Activated CD8-positive, alpha-beta memory T cell treated with anti-CD3 and anti-CD28 coated beads, Interleukin-2, amount 50 U/mL, for 24 hours (primary cell): Measurements from ENCODE around the gene TMEM250.
"Not testable (repeated sequence)": the region's sequence is repeated elsewhere in the genome, so short reads cannot be mapped to it uniquely, and the experiment has no call there.

Experiments
- DNase-seq: peaks from one replicate; pipeline ENCODE4 v3.0.0-alpha.2; 2020; ENCODE audit errors: extremely low read depth

The TMEM250 gene

DNA sequence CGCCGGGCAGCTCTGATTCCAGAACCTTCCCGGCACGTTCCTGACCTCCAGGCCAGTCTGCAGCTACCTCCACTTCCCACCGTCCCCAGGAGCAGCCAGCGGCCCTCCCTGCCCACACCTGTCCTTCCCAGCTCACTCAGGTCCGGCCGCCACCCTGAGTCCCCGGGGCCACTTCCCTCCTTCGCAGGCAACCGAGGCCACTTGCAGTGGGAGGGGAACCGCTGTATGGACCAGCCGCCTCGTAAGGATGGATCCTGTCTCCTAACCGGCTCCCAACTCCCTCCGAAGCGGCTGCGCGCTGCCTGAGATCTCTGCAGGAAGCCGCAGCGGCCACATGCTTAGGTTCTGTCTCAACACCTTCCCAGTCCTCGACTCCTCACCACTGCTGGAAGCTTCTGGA lies 7.5 kb downstream of the TMEM250 start:
- DNase-seq, result no peak

DNA sequence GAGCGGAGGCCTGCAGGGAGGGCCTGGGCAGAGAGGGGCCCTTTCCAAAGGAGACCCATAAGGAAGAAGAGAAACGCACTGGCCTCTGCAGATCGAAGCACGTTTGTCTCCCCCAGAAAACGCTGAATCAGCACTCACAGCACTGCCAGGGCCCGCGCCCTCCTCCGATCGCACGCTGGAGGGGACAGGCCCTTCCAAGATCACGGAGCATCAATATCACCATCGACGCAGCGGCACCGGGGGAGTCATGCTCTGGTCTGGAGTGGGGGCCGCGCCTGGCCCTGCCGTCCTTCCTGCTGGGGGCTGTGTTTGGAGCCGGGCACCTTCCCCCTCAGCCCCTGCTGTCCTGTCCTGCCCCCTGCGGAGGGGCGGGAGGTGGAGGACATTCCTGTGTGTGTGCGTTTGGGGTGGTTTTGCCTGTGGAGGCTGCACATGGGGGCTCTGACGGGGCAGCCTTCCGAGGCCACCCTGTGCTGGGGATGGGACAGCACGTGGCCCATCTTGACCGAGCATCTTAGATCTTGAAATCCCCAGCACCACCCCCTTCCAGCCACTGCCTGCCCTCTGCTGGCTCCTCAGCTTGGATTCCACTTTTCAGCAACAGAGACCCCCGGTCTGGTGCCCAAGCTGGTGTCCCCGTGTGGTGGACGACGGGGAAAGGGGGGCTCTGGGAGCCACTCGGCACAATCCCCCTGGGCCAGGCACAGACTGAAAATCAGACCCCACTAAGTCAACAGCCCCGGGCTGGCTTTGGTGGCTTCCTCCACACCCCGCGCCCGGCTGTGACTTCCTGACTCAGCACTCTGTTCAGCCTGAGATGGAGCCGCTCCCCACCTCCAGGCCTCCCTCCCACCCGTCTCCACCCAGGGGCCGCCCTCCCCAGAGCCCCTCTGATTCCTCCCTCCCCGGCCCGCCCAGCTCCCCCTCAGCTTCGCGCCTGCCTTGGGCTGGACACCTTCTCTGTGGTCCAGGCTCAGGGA lies 8.3 kb downstream of the TMEM250 start:
- no peak for DNase-seq

DNA sequence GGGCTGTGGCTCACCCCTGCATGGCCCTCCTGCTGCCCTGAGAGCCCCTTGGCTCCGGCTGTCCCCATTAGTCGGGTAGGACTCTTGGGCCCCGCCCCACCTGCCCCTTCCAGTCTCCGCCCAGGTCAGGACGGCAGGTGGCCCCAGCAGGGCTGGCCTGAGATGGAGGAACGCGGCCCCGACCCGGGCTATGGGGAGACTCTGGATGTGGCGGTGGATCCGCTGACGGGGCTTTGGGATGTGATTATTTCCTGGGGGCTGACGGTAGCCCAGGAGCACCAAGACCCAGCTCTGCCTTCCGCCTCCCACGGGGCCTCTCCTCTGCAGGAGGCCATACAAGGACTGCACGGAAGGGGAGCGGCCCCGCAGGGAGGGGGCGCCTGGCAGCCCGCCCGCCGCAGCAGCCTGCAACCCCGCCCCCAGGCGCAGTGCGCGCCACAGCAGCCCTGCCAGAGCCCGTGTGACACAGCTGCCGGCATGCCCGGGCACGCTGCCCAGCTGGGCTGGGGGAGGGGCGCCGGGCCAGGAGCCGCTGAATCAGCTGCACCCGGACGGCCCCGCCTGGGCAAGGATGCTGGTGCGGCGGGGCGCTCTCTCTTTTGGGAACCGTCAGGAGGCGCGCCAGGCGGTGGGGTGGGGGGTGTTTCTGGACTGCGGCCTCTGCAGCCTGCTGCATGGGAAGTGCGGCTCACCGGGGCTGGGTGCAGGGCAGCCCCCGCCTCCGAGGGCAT lies 9.2 kb downstream of the TMEM250 start:
- DNase-seq, result peak; percentile 76

DNA sequence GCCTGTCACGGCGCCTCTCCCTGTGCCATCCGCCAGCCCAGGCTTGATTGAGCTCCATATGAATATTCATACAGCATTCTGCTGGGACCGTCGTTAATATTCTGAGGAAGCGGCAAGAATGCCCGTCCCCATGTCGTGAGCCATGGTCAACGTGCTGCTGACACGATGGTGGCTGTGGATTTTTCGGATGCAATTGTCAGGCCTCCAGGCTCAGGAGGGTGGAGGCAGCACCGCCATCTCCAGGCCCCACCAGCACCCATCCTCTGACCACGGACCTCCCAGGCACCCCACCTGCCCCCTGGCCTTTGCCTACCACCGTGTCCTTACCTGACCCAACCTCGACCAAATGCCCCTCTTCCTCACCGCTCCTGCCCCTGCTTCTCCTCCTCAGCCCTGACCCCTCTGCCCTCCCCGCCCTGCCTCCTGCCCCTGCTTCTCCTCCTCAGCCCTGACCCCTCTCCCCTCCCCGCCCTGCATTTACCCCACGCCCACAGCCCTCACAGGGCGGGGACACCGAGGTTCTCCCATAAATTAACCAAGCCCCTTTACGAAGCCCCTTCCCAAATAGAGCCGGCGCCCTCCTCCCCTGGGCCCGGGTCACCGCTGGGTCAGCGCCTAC lies 9.9 kb downstream of the TMEM250 start:
- no peak for DNase-seq

DNA sequence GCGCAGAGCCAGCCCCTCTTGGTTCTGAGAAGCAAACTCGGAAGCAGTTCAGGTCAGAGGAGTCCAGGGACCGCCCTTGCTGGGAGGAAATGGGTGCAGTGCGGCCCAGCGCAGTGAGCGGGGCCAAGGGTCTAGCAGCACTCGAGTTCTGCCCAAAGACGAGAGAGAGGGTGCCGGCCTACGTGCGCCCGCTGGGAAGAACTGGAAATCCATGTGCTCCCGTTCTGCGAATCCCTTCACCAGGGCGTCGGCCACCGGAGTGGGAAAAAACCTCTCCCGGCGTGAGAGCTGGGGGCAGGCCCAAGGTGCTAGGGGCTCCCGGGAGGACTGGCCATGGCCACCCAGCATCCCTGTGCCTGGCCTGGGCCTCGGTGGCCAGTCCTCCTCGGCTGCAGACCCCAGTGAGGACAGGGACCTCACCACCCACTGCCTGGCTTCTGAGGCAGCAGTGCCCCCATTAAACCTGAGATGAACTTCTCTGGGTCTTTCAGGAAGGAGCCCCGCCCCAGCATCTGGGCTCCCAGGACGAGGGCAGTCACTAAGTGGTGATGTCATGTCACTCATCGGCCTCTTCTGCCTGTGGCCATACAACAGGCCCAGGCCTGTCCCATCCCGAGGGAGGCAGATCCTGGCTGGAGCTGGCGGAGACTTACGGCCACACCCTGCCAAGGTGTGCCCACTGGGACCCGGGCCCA lies 10.6 kb downstream of the TMEM250 start:
- no peak for DNase-seq

DNA sequence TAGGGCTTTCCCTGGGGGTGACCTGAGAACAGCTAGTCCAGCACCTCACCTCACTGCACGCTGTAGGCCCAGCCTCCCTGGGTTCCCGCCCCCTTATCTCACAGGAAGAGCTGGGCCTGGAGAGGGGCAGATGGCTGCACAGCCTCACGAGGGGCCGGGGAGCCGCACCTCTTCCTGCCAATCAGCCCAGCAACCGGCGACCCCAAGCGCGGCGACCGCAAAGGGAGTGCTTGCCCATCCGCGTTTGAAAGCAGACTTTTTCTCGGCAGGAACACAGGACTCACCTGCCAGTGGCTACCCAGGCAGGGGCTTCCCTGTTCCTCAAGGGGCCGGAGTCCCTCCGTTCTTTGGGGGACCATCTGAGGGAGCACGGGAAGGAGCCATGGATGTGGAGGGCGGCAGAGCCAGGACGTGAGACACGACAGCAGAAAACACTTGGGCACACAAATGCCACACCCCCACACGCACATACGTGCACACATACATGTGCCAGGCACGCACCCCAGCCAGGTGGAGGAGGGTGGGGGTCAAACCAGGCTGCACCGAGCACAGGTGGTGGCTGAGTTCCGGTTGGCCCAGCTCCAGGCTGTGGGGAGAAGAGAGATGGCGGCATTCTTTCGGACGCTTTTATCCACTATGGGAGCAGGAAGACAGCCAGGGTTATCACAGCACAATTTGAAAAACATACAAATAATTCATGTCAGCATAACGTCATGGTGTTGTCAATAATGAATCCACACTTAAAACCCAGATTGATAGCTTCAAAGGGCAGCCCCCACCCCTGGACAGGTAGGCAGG lies 11.3 kb downstream of the TMEM250 start:
- no peak for DNase-seq

DNA sequence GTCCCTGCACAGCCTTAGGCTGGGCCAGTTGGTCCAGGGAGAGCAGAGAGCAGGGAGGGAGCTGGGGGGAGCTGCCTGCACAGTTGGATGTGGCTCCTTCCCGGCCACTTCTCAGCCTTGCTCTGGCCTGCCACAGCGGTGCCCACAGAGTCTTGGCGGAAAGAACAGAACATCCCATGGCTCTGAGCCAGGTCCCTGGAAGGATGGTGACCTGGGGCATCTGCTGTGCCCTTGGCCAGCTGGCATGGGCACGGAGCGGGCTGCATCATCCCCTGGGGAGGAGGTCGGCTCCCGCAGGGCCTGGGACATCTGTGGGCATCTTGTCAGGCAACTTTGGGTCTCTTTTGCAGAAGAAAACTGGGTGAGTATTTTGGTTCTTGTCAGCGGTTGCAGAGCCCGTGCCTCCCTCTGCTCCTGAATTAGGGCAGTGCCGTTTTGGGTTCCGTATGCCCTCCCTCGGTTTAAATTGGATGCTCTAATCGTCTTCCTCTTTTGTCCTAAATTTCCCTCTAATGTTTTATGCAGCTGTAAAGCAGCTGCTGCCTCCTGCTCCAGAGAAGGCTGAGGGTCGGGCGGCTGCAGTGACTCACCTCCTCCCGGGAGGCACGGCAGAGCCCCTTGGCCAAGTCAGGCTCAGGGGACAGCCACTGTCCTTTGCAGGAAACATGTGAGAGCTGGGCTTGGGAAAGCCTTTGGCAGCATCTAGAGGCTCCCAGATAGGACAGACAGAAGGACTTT lies 13.1 kb downstream of the TMEM250 start:
- no peak for DNase-seq

DNA sequence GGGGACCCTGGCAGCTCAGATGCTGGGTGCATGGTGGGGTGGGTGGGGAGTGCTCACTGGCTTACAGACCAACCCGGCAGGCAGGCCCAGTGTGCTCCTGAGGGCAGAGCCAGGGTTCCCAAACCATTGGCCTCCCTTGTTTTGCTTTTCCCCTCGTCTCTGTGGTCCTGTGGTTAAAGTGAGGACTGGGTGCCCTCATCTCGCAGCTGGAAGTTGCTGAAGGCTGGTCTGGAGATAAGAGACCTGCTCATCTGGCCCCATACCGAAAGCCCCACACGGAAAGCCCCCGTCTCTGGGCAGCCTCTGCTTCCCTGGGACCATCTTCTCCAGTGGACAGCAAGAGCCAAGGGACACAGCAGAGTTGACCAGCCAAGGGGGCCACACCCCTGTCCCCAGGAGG lies 13.8 kb downstream of the TMEM250 start:
- DNase-seq, result no peak

DNA sequence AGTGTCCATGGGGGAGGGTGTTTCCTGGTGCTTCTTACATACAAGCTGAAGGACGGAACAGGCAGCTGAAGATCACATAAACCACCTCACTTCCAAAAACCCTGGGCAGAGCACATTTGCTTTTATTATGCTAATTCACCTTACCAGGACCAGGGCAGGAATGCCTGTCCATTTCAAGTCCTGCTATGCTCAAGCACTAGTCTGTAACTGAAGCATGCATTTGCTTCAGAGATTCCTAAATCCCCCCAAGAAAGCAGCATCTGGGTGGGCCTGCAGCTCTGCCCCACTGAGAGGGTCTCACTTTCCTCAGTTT lies 14.2 kb downstream of the TMEM250 start:
- no peak for DNase-seq

DNA sequence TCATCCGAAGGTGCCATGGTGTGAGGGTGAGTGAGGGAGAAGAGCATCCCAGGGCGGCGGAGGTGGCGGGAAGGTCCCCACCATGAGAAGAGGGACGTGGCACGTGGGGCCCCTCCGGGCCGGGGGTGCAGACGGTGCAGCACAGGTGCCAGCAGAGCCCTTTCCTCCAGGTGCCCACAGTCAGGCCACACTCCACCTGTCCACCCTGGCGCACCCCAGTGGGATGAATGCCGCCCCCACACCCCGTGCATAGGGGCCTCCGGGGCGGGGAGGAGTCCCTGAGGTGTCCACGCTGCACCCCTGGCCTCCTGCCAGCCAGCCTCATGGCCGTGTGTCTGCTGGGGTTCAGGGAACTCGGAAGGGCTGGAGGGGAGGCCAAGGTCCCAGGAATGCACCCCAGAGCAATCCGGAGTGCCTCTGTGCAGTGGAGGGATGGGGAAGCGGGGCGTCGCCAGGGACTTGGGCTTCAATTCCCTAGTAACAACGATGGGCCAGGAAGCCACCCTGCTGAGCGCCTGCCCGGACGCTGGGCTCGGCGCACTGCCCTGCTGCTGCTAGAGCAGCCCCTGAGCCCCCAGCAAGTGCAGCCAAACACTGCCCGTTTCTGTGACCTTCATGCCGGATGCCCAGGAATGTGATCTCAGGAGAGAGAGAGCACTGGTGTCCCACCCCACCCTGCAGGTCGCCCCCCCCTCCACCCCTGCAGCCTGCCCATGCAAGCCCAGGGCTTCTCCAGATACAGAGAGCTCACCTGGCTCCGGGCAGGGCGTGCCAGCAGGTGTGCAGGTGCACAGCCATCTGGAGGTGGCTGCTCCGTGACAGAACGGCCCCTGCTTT lies 14.8 kb downstream of the TMEM250 start:
- no peak for DNase-seq

DNA sequence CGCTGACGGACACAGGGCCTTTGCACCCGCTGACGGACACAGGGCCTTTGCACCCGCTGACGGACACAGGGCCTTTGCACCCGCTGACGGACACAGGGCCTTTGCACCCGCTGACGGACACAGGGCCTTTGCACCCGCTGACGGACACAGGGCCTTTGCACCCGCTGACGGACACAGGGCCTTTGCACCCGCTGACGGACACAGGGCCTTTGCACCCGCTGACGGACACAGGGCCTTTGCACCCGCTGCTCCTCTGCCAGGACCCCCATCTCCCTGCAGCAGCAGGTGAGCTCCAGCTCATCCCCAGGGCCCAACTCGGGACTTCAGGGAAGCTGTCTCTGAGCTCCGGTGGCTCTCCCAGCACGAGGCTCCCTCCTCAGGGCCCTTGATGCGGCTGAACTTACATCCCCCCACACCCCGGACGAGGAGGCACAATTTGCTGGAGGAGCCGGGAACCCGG lies 17.0 kb downstream of the TMEM250 start:
- not testable (repeated sequence) for DNase-seq

DNA sequence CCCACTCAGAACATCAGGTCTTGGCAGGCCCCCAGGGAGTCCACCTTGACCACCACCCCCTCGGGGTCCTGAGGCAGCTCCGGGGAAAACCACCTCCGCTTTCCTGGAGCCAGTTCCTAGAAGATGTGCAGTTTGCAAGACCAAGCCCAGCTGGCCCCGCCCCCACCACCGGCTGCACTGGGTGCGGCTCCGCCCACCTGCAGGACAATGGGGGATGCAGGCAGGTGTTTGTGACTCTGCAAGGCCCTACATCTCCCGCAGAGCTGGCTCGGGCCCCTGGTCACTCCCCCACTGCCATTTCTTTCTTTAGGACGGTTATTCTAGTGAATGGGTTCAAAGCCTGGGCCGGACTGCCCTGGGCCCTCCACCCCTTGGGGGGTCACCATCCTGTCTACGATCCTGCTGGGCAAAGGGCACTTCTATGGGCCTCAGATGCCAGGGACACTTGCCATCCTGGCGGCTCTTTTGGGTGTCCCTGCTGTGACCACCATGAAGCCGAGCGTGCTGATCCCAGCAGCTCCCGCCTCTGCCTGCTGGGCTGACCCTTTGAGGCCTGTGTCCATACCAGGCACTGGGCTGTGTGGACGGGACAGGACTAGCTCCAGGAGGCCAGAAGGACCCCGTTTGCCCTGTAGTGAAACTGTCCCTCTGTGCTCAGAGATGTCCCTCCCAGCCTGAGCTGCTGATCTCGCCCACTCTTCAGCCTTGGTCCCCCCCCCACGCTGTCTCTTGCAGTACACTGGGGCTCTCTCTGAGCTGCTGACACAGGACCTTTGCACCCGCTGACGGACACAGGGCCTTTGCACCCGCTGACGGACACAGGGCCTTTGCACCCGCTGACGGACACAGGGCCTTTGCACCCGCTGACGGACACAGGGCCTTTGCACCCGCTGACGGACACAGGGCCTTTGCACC lies 17.7 kb downstream of the TMEM250 start:
- no peak for DNase-seq

DNA sequence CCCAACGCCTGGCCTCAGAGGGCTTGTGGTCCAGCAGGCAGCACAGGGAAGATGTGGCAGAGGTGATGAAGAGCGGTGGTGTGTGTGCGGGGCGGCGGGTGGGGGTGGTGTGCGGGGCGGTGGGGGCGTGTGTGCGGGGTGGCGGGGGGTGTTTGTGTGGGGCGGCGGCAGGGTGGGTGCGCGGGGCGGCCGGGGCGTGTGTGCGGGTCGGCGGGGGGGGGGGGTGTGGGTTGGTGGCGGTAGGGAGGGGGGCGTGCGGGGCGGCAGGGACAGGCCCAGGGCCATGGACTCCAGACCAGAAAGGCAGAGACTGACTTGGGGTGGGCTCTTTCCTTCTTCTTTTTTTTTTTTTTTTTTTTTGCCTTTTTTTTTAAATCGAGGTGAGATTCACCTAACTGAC lies 19.1 kb downstream of the TMEM250 start:
- DNase-seq, result no peak

DNA sequence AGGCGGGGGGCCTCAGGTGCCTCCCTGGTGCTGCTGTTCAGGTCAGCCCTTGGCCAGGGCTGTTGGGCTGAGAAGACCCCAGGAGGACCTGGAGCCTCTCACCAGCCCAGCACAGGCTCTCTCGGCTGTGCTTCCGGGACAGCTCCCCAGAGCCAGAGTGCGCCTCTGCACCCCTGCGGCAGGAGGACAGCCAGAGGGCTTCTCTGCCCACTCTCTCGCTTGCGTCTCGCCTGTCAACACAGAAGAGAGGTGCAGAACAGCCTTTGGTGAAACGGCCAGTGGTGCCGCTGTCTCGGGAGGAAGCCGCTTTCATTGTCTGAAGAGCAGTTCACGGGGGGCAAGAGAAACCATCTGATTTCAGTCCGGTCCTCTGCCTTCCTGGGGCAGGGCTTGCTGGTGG lies 19.8 kb downstream of the TMEM250 start:
- no peak for DNase-seq

DNA sequence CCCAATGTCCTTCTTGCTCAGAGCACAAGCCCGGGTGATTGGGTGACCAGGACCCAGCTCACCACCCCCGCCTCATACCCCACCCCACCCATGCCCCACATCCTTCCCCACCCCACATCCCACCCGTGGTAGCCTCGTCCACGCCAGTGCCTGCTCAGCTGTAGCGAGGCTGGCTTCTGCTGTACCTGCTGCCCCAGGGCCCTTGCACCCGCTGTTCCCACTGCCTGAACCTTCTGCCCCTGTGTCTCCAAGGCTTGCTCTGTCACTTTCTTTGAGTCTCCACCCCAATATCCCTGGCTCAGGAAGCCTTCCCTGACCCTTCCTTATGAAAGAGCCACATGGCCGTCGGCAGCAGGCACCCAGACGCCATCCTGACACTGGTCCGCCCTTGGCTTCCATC lies 20.5 kb downstream of the TMEM250 start:
- no peak for DNase-seq

DNA sequence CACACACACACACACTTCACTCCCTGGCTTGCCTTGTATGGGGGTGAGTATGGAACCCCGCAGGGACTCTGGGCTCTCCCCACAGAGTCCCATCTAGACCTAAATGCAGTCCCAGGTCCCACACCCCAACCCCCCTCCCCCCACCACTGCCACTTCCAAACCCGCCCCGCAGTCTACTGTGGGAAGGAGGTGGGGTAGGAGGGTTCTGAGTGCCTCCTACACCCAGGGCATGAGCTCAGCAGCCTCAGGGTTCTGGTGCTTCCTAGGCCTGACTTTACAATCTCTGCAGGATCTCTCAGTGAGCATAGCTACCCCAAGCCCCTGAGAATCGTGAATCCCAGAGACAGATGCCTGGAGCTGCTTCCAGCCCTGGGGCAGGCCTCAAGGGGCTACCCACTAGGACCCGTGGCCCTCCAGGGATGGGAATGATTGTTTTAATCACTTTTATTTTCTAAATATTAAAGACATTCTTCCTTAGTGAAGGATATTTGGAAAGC lies 22.1 kb downstream of the TMEM250 start:
- DNase-seq, result no peak

DNA sequence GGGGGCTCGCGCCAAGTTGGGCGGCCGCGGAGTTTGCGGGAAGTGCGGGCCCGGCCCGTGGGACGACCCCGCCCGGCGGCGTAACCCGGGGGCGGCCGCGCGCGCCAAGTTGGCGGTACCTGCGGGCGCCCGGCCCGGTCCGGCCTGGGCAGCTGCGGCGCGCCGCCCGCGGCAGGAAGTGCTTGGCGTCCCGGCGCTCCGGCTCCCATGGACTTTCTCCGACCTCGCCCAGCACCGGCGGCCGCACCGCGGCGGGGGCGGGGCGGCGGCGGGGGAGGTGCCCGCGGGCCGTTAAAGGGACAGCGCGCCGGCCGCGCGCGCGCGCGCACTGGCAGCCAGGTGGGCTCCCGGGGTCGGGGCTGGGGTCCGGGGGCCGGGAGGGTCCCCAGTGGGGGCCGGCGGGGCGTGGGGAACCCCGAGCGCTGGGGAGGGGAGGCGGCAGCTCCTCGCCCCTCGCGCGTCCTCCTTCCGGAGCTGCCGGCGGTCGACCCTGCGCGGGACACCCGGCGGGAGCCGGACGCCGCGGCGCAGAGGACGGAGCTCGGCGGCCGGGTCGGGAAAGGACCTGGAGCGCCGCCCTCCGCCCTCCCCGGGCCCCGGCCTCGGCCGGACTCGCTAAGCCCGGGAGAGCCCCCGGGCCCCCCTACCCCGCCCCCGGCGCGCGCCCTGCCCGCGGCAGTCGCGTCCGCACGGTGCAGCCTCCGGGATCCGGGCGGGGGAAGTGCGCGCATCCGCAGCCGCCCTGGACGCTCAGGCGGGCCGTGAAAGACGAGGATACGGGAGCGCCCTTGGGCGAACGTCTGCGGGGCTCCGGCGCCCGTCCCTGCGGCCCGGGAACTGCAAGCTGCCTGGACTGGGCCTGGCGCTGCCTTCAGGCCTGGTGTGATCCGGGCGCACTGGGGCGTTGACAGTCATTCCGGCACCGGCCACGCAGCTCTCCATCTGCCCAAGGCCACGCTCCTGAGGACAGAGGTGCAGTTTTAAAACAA lies 23.3 kb downstream of the TMEM250 start, which contains the start of gene NACC2:
Gene NACC2, minus strand, starts transcription at position 220 of the 989 bp plus-strand sequence. CDS start 44,768 bp downstream, outside the sequence.
- no peak for DNase-seq
